Lower leg skin (tissue), 3 donors: ENCODE measurements around the gene RAB3C.

Source experiments
- POLR2A ChIP-seq, 2 donors: fragments of 450-650 bp; IDR thresholded peaks; one replicate each; pipeline ENCODE4 v1.6.1; 2016 to 2017; ENCODE audit warnings: antibody characterized with exemption in 2 of 2, mild to moderate bottlenecking in 1 of 2, moderate library complexity in 1 of 2
- TF ChIP-seq, protein P1 (sequence below), 3 donors: fragments of 450-650 bp; IDR thresholded peaks; one replicate each; pipeline ENCODE4 v1.5.1; 2016; ENCODE audit warnings: antibody characterized with exemption in 3 of 3, mild to moderate bottlenecking in 3 of 3, moderate library complexity in 2 of 3

DNA sequence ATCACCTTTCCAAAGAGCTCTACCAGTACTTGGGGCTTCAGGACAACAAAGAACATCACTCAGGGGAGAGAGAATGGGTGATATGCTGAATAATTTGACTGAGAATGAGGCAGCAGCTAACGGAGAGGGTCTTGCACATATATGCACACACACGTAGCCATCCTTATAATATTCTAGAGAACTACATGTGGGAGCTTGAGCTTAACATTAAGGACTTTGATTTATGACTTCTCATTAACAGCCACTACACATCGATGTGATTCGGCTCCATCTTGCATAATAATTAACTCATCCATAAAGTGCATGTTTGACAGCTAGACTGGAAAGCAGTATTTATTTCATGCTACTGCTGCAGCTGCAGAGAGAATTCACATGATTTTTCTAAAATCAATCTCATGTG lies 163.4 kb downstream of the RAB3C start:
- TF ChIP-seq POLR2A (IDR thresholded peaks at IDR 0.05) = no peak
- TF ChIP-seq, protein P1, sequence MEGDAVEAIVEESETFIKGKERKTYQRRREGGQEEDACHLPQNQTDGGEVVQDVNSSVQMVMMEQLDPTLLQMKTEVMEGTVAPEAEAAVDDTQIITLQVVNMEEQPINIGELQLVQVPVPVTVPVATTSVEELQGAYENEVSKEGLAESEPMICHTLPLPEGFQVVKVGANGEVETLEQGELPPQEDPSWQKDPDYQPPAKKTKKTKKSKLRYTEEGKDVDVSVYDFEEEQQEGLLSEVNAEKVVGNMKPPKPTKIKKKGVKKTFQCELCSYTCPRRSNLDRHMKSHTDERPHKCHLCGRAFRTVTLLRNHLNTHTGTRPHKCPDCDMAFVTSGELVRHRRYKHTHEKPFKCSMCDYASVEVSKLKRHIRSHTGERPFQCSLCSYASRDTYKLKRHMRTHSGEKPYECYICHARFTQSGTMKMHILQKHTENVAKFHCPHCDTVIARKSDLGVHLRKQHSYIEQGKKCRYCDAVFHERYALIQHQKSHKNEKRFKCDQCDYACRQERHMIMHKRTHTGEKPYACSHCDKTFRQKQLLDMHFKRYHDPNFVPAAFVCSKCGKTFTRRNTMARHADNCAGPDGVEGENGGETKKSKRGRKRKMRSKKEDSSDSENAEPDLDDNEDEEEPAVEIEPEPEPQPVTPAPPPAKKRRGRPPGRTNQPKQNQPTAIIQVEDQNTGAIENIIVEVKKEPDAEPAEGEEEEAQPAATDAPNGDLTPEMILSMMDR (IDR thresholded peaks at IDR 0.05) = no peak
